PC-3 (cell line): ENCODE results near the gene DNAL4. TPM values are rescaled to one million over a fixed set of nuclear protein-coding genes. Genes with fewer than 3 reads are reported as not detected.

Experiments
- ATAC-seq: fragments of 200-7000 bp; cut with Tn5 transposase; 2 replicates; pipeline ENCODE4 v1.9.1; 2020; ENCODE audit warnings: mild to moderate bottlenecking, moderate library complexity
- BruUV-seq: library from RNA; stranded (reverse); fragments of 400-500 nt; replicated peaks from 2 replicates; lab custom pipeline; 2021; lab: Mats Ljungman, UMichigan
- CTCF ChIA-PET: fragments of 300-600 bp; sonication (Branson Sonifier 250); formaldehyde crosslinking; loops from one replicate; lab custom pipeline; 2022; ENCODE audit warnings: antibody characterized with exemption; lab: Charles Lee
- POLR2A ChIA-PET: fragments of 300-600 bp; sonication (Branson Sonifier 250); formaldehyde crosslinking; loops from one replicate; lab custom pipeline; 2022; ENCODE audit warnings: antibody characterized with exemption; ENCODE audit not compliant: unreplicated experiment; lab: Charles Lee
- DNase-seq: peaks from one replicate; pipeline ENCODE4 v3.0.0-alpha.2; 2015
- H2AFZ ChIP-seq: fragments of 300-600 bp; sonication (generic); 2 replicates; pipeline ENCODE4 v1.6.0; 2016; ENCODE audit warnings: antibody characterized with exemption, low read length
- H3F3A ChIP-seq: fragments of 300-600 bp; sonication (generic); one replicate; pipeline ENCODE4 v1.6.0; 2017; ENCODE audit warnings: antibody characterized with exemption, low read length, control low read depth, mild to moderate bottlenecking; ENCODE audit not compliant: unreplicated experiment
- H3K27ac ChIP-seq: fragments of 300-600 bp; sonication (generic); 2 replicates; pipeline ENCODE4 v1.5.1; 2016; ENCODE audit warnings: mild to moderate bottlenecking, low read length
- H3K27me3 ChIP-seq: fragments of 300-600 bp; sonication (generic); 2 replicates; pipeline ENCODE4 v1.6.1; 2016; ENCODE audit warnings: low read length, mixed read lengths
- H3K36me3 ChIP-seq: fragments of 300-600 bp; sonication (generic); 2 replicates; pipeline ENCODE4 v1.6.1; 2016; ENCODE audit warnings: low read depth, mixed run types, low read length, mixed read lengths
- H3K4me1 ChIP-seq: fragments of 300-600 bp; sonication (generic); 2 replicates; pipeline ENCODE4 v1.5.1; 2016; ENCODE audit warnings: low read length; ENCODE audit not compliant: insufficient read depth
- H3K4me2 ChIP-seq: fragments of 300-600 bp; sonication (generic); 2 replicates; pipeline ENCODE4 v1.6.0; 2016; ENCODE audit warnings: low read length
- H3K4me3 ChIP-seq: fragments of 300-600 bp; sonication (generic); 2 replicates; pipeline ENCODE4 v1.5.1; 2016; ENCODE audit warnings: mild to moderate bottlenecking, low read length, mixed read lengths
- H3K79me2 ChIP-seq: fragments of 300-600 bp; sonication (generic); 2 replicates; pipeline ENCODE4 v1.6.1; 2017; ENCODE audit warnings: low read length, mixed read lengths
- H3K9ac ChIP-seq: fragments of 300-600 bp; sonication (generic); 2 replicates; pipeline ENCODE4 v1.6.0; 2016; ENCODE audit warnings: mild to moderate bottlenecking, low read length
- H3K9me2 ChIP-seq: fragments of 300-600 bp; sonication (generic); replicated peaks from 2 replicates; pipeline ENCODE4 v1.6.1; 2016; ENCODE audit warnings: mixed run types, low read length, mixed read lengths
- H3K9me3 ChIP-seq: fragments of 300-600 bp; sonication (generic); 2 replicates; pipeline ENCODE4 v1.6.1; 2016; ENCODE audit warnings: low read length, mixed read lengths
- H4K20me1 ChIP-seq: fragments of 300-600 bp; sonication (generic); 2 replicates; pipeline ENCODE4 v1.6.1; 2016; ENCODE audit warnings: low read length, mixed read lengths
- CTCF ChIP-seq: fragments of 300-600 bp; sonication (generic); conservative IDR thresholded peaks from 2 replicates; pipeline ENCODE4 v1.5.1; 2017; ENCODE audit warnings: antibody characterized with exemption, low read depth, mild to moderate bottlenecking, low read length
- EZH2 ChIP-seq: fragments of 300-600 bp; sonication (generic); IDR thresholded peaks from one replicate; pipeline ENCODE4 v1.6.1; 2017; ENCODE audit warnings: antibody characterized with exemption, mild to moderate bottlenecking, low read length; ENCODE audit not compliant: unreplicated experiment
- EZH2phosphoT487 ChIP-seq: fragments of 300-600 bp; sonication (generic); IDR thresholded peaks from 2 replicates; pipeline ENCODE4 v1.6.1; 2018; ENCODE audit warnings: mild to moderate bottlenecking, antibody characterized with exemption, low read length, borderline replicate concordance
- intact Hi-C: fragments of 100-400 bp; cut with micrococcal nuclease; formaldehyde crosslinking; loops from 2 replicates; pipeline ENCODE4 v1.9.0; 2023
- total RNA-seq: library from RNA; depleted of rRNA; stranded (reverse); fragments of >200 nt; gene quantifications from 2 replicates; pipeline ENCODE4 v1.2.3, GENCODE V29; 2014

DNAL4 gene
- total RNA-seq, 1 experiment from 2014 or later, result 22.5 TPM

- POLR2A ChIA-PET, result no interaction called here
Measured at GRCh38 chr22:38777087-38777671, 16.8 kb downstream of the DNAL4 start.

GRCh38 chr22:38776086-38776485 is 17.9 kb downstream of the DNAL4 start:
- no peak overlapping the region for H2AFZ ChIP-seq
- DNase-seq (no peak), ATAC-seq (no peak)
- no peak overlapping the region for H3K9ac ChIP-seq
- H3K9me2 ChIP-seq, result no peaks in the 10 kb centered on the region
- BruUV-seq, result no TSS peak
- H3K27ac ChIP-seq, result no peak overlapping the region
- ChIA-PET CTCF (no interaction called here), POLR2A (no interaction called here)
- H3K27me3 ChIP-seq, result no peaks in the 10 kb centered on the region
- H3K4me1 ChIP-seq, result no peaks in the 10 kb centered on the region
- intact Hi-C loops, result no loop called here
- no peak overlapping the region for H3K4me2 ChIP-seq
- no peaks in the 10 kb centered on the region for H3K9me3 ChIP-seq
- no peak overlapping the region for H3K4me3 ChIP-seq
- no peaks in the 10 kb centered on the region for H4K20me1 ChIP-seq
- H3F3A ChIP-seq, result no peaks in the 10 kb centered on the region
- no peaks in the 10 kb centered on the region for H3K36me3 ChIP-seq
- no peaks in the 10 kb centered on the region for H3K79me2 ChIP-seq
- no peak for TF ChIP-seq EZH2phosphoT487

More at GRCh38 chr22:38777087-38777671, 16.8 kb downstream of the DNAL4 start:
- Histone ChIP-seq H3K9me2 (no peaks in the 10 kb centered on the region), H3K4me1 (no peaks in the 10 kb centered on the region), H4K20me1 (no peaks in the 10 kb centered on the region), H3K27me3 (no peaks in the 10 kb centered on the region), H3F3A (no peaks in the 10 kb centered on the region), H3K27ac (no peak overlapping the region), H3K4me2 (no peak overlapping the region), H3K9ac (no peak overlapping the region), H3K79me2 (no peaks in the 10 kb centered on the region), H3K9me3 (no peaks in the 10 kb centered on the region), H2AFZ (no peak overlapping the region), H3K36me3 (no peaks in the 10 kb centered on the region), H3K4me3 (no peak overlapping the region)
- CTCF ChIA-PET, result no interaction called here
- intact Hi-C loops, result no loop called here
- DNase-seq (no peak), ATAC-seq (no peak)
- TF ChIP-seq EZH2 (no peak), EZH2phosphoT487 (no peak), CTCF (no peak)
- no TSS peak for BruUV-seq

GRCh38 chr22:38775656-38776055 is 18.3 kb downstream of the DNAL4 start:
- no peak for DNase-seq
- no peaks in the 10 kb centered on the region for H3K9me2 ChIP-seq
- H3K4me1 ChIP-seq, result no peaks in the 10 kb centered on the region
- no peaks in the 10 kb centered on the region for H4K20me1 ChIP-seq
- H3K9ac ChIP-seq, result no peak overlapping the region
- intact Hi-C loops, result no loop called here
- H3K4me2 ChIP-seq, result no peak overlapping the region
- ChIA-PET POLR2A (no interaction called here), CTCF (no interaction called here)
- H2AFZ ChIP-seq, result no peak overlapping the region
- TF ChIP-seq EZH2phosphoT487 (no peak), CTCF (no peak), EZH2 (no peak)
- no peak overlapping the region for H3K27ac ChIP-seq
- no peak for ATAC-seq
- H3K79me2 ChIP-seq, result no peaks in the 10 kb centered on the region
- H3K36me3 ChIP-seq, result no peaks in the 10 kb centered on the region
- H3K4me3 ChIP-seq, result no peak overlapping the region
- H3F3A ChIP-seq, result no peaks in the 10 kb centered on the region
- no TSS peak for BruUV-seq
- no peaks in the 10 kb centered on the region for H3K9me3 ChIP-seq
- H3K27me3 ChIP-seq, result no peaks in the 10 kb centered on the region
